Memory B cell (primary cell): Measurements from ENCODE around the gene NOL6.
"Not testable (repeated sequence)": the region's sequence is repeated elsewhere in the genome, so short reads cannot be mapped to it uniquely, and the experiment has no call there.

Experiments
- ATAC-seq: fragments of 150-1000 bp; cut with Tn5 transposase; 2 replicates; pipeline ENCODE4 v1.10.0; 2021; ENCODE audit warnings: low read depth, mild to moderate bottlenecking, moderate library complexity
- DNase-seq, 2 donors: peaks; one replicate each; pipeline ENCODE4 v3.0.0; 2022; ENCODE audit warnings: low spot score in 2 of 2
- H3K27ac Mint-ChIP-seq: one replicate; pipeline ENCODE4 v1.8.0; 2022; ENCODE audit warnings: mild to moderate bottlenecking, moderate library complexity, mixed read lengths
- H3K27me3 Mint-ChIP-seq: one replicate; pipeline ENCODE4 v1.8.0; 2022; ENCODE audit warnings: mixed read lengths
- H3K36me3 Mint-ChIP-seq: one replicate; pipeline ENCODE4 v1.8.0; 2022; ENCODE audit warnings: mild to moderate bottlenecking, mixed read lengths
- H3K4me1 Mint-ChIP-seq: one replicate; pipeline ENCODE4 v1.8.0; 2022; ENCODE audit warnings: mixed read lengths
- H3K4me3 Mint-ChIP-seq: one replicate; pipeline ENCODE4 v1.8.0; 2022; ENCODE audit warnings: mild to moderate bottlenecking, moderate library complexity, mixed read lengths
- H3K9me3 Mint-ChIP-seq: one replicate; pipeline ENCODE4 v1.8.0; 2022; ENCODE audit warnings: mixed read lengths

Gene NOL6

DNA sequence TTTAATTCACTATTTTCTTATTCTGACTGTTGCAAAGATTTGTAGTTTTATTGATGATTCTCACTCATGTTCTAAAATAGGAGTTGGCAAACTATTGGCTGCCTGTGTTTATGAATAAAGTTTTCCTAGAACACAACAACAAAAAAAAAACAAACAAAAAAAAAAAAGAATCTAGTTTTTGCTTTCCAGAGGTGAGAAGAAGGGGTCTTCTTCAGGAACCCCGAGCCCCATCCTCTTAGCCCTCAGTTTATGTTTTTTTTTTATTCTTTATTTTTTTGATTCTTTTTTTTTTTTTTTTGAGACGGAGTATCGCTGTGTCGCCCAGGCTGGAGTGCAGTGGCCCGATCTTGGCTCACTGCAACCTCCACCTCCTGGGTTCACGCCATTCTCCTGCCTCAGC lies 49.2 kb downstream of the NOL6 start:
- H3K9me3 Mint-ChIP-seq, H3K4me1 Mint-ChIP-seq, DNase-seq, ATAC-seq, H3K27ac Mint-ChIP-seq, H3K27me3 Mint-ChIP-seq, H3K4me3 Mint-ChIP-seq, H3K36me3 Mint-ChIP-seq: not testable (repeated sequence)

DNA sequence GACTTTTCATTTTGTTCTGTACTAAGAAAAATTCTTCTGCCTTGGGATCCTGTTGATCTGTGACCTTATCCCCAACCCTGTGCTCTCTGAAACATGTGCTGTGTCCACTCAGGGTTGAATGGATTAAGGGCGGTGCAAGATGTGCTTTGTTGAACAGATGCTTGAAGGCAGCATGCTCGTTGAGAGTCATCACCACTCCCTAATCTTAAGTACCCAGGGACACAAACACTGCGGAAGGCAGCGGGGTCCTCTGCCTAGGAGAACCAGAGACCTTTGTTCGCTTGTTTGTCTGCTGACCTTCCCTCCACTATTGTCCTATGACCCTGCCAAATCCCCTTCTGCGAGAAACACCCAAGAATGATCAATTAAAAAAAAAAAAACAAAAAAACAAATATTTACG lies 49.7 kb downstream of the NOL6 start:
- not testable (repeated sequence) for H3K27me3 Mint-ChIP-seq, H3K9me3 Mint-ChIP-seq, H3K36me3 Mint-ChIP-seq, H3K27ac Mint-ChIP-seq, DNase-seq, H3K4me3 Mint-ChIP-seq, ATAC-seq, H3K4me1 Mint-ChIP-seq

DNA sequence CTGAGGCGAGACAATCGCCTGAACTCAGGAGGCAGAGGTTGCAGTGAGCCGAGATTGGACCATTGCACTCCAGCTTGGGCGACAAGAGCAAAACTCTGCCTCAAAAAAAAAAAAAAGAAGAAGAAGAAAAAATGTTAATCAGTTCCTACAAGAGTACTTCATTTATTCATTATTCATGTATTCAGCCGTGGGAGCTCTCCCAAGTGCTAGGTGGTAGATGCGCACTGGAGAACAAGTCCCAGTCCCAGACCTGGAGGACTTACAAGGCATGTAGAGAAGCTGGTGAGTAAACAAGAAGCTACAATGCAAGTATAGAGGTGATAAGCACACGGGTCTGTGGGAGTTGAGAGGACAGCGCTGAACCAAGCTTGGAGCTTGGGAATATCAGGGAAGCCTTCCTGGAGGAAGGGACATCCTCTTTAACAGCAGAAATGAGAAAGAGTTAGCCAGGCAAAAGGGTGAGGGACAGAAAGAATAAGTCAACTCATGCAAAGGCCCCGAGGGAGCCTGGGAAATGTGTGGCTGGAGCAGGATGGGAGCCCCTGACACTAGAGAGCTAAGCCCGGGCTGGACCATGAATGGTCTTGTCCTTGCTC lies 53.9 kb downstream of the NOL6 start:
- no peak for DNase-seq
- ATAC-seq = no peak
- Mint-ChIP-seq H3K4me3 (no peak overlapping the region), H3K27ac (peak overlapping the region; percentile 2), H3K4me1 (peaks cover 2% of the 10 kb centered on the region), H3K9me3 (no peaks in the 10 kb centered on the region), H3K27me3 (peaks cover 16% of the 10 kb centered on the region), H3K36me3 (no peaks in the 10 kb centered on the region)

DNA sequence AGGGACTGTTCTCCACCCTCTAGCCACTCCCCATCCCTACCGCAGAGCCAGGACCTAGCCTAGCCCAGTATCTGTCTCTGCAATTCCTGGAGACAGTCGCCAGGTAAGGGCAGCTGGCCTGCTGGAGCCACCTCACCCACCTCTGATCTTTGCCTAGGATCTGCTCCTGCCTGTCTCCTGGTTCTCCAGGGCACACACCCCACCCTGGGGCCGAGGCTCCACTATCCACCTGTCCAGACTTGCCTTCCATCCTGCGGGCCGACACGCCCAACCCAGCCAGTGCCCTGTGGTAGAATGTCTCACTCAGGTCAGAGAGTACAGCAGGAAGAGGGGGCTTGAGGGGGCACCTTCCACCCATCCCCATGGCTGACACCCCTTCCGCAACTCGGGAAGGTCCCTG lies 55.6 kb downstream of the NOL6 start:
- H3K4me1 Mint-ChIP-seq = peaks cover 2% of the 10 kb centered on the region
- H3K27ac Mint-ChIP-seq = no peak overlapping the region
- DNase-seq (no peak), ATAC-seq (no peak)
- H3K27me3 Mint-ChIP-seq = peaks cover 16% of the 10 kb centered on the region
- H3K9me3 Mint-ChIP-seq = no peaks in the 10 kb centered on the region
- no peak overlapping the region for H3K4me3 Mint-ChIP-seq
- H3K36me3 Mint-ChIP-seq = no peaks in the 10 kb centered on the region

DNA sequence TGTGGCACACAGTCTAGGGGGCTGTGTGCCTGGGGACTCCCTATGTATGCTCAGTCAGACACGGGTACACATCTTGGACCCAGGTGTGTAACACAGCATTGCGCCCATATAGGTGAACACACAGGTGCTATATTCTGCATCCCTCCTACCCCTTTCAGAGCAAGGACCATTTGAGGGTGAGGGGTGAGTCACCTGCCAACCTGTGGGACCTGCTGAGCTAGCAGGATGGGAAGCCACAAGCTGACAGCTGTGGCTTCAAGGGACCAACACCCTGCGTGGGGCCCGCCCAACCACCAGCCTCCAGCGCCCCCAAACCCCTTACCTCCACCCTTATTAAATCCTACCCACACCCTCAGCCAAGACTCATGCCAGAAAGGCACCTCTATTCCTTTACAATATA lies 56.7 kb downstream of the NOL6 start:
- Mint-ChIP-seq H3K9me3 (no peaks in the 10 kb centered on the region), H3K27ac (no peak overlapping the region), H3K36me3 (no peaks in the 10 kb centered on the region), H3K4me3 (no peak overlapping the region), H3K27me3 (peaks cover 16% of the 10 kb centered on the region), H3K4me1 (peaks cover 2% of the 10 kb centered on the region)
- no peak for DNase-seq
- ATAC-seq = no peak

DNA sequence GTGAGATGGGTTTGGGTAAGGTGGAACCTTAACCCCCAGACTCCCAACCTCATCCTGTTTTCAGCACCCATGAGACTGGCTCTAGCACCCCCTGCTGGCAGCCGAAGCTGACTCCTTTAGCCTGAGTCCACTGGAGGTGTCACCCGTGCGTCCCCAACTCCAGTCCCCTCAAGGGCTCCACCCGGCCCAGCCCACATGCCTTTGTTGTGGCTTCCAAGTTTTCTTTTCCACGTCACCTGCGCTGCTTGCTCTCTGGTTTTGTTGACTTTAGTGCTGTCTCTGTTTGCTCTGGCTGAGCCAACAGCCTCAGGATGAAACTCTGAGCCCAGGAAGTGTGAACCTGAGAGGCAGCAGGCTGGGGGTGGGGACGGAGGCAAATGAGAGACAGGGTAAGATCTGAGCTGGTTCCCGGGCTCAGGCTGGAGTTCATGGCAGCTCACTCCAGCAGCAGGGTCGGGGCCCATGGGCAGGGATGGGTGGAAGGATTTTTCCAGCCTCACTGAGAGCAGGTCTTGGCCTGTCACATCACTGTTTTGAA lies 58.2 kb downstream of the NOL6 start:
- peak; percentile 70 for ATAC-seq

DNA sequence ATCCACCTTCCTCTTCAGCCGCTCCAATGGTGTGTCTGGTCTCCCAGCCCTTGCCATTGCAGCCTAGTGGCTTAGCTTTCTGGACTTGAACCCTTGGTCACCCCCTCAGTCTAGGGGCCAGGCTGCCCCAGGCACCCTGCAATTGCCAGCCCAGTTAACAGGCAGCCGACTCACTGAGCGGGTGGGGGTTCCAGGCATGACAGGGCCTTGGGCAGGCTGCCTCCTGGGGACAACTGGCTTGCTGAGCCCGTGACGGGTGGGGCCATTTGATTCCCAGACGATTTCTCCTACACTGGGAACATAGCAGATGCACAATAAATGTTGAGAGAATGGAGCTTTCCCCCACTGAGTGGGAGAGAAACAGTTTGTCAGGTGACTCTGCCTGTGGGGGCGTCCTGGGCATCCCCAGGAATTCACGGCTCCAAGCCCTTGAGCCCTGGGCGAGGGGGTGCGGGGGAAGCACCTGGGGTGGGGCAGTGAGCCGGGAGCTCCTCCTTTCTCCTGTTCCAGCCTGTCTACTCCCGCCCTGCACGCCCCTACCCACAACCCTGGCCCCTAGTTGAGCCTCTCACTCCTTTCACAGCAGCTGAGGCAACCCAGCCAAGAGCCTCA lies 58.7 kb downstream of the NOL6 start:
- Mint-ChIP-seq H3K27me3 (peaks cover 19% of the 10 kb centered on the region), H3K4me1 (peaks cover 2% of the 10 kb centered on the region), H3K4me3 (no peak overlapping the region), H3K27ac (no peak overlapping the region), H3K36me3 (no peaks in the 10 kb centered on the region), H3K9me3 (no peaks in the 10 kb centered on the region)
- no peak for DNase-seq
- ATAC-seq = no peak

More for the DNA sequence above, 58.2 kb downstream of the NOL6 start:
- H3K4me1 Mint-ChIP-seq = peaks cover 2% of the 10 kb centered on the region
- H3K36me3 Mint-ChIP-seq = no peaks in the 10 kb centered on the region
- H3K9me3 Mint-ChIP-seq = no peaks in the 10 kb centered on the region
- no peak overlapping the region for H3K4me3 Mint-ChIP-seq
- H3K27ac Mint-ChIP-seq = no peak overlapping the region
- peak; percentile 28 to 39 for DNase-seq
- H3K27me3 Mint-ChIP-seq = peaks cover 19% of the 10 kb centered on the region

DNA sequence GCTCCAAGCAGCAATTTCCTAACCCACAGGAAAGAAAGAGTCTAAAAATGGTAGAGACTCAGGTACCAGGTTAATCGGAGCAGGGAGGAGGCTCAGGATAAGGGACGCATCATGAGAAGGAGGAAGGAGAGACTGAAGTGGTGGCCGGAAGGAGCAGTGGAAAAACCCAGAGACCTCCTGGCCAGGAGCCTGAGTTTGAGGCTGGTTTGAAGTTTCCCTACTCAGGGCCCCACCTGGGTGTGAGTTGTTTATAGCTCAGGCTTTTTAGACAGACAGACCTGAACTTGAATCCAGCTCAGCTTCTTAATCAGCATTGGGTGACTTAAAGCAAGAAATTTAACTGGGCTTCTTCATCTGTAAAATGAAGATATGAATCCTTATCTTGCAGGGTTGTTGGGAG lies 59.5 kb downstream of the NOL6 start:
- Mint-ChIP-seq H3K27ac (no peak overlapping the region), H3K27me3 (peaks cover 18% of the 10 kb centered on the region), H3K4me1 (peaks cover 2% of the 10 kb centered on the region), H3K4me3 (no peak overlapping the region), H3K9me3 (no peaks in the 10 kb centered on the region), H3K36me3 (no peaks in the 10 kb centered on the region)
- DNase-seq (no peak), ATAC-seq (no peak)
